SW480 (cell line): ENCODE results near the gene RPH3AL.
"Not testable (repeated sequence)": the region's sequence is repeated elsewhere in the genome, so short reads cannot be mapped to it uniquely, and the experiment has no call there.

Experiments
- DNase-seq: peaks from one replicate; pipeline ENCODE4 v3.0.0-alpha.2; 2016; ENCODE audit warnings: low spot score

Gene RPH3AL

DNA sequence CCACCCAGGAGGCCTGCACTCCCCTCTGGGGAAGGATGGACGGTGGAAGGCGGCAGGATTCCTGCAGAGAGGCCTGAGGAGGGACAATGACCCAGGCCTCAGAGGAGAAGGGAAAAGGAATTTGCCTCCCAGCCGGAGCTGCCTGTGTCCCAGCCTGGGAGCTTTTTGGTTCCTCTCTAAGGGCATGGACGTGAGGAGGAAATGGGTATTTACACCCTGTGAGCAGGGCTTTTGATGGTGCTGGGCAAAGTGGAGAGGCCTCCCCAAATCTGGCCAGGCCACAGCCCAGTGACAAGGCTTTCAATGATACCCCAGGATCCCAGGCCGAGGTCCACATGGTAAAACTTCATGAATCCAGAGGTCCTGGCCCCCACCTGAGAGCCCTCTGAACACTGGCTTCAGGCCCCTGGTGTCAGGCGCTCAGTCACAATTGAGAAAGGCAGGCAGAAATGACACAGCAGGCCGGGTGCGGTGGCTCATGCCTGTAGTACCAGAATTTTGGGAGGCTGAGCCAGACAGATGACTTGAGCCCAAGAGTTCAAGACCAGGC is 115.1 kb downstream of the RPH3AL start:
- DNase-seq: no peak

DNA sequence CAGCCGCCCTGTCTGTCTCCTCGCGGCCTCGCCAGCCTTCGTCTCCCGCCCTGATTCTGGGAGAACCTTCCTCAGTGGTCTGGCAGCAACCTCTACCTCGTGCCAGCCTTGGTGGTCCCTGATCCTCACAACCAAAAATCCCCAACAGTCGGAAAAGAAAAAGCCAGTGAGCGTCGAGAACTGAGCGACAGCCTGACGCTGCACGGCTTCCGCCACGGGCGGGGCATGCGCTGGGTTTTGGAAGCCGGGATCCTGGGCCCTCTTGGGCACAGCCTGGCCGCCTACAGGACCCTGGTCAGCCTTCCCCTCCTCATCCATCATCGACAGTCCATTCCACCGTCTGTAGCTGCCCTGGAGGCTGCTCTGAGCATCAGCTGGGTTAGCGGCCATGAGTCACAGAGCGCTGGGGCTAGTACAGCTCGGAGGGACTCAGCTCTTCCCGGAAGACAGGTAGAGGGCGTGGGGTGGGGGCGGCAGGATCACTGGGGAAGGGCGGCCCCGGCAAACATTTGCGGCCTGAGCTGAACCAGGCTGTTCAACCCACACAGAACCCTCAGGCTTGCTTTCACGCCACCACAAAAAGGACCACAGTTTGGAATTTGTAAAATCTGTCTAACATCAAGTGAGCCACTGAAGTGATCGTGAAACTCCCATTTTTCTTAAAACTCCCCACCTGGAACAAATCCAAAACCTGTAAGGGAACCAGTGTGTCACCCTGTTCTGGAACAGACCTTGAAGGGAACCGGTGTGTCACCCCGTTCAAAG is 115.8 kb downstream of the RPH3AL start:
- DNase-seq: peak; percentile 76

DNA sequence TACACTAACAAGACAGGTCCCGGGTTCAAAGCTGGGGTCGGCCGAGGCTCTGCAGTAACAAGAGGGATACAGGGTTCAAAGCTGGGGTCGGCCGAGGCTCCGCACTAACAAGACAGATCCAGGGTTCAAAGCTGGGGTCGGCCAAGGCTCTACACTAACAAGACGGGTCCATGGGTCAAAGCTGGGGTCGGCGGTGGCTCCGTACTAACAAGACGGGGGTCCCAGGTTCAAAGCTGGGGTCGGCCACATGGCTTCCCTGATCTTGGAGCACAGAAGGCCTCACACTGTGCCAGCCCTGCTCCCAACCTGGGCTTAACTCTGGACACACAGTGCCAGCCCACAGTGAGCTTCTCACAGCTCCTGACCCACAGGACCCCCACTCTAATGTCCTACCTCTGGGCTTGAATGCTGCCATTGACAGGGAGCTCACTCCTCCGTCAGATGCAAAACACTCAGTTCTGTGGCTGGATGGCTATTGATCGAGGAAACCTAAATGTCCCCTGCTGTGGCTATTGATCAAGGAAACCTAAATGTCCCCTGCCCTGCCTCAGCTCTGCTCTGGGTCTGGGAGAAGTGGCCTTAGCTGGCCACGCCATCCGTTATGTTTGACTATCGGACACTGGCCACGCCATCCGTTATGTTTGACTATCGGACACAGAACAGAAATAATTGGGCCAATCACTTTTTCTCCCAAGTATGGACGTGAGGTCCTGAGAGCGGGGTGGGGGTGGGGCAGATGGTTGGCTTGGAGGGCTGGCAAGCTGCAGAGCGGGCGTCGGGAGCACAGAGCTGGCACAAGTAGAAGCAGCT is 116.6 kb downstream of the RPH3AL start:
- DNase-seq: no peak

DNA sequence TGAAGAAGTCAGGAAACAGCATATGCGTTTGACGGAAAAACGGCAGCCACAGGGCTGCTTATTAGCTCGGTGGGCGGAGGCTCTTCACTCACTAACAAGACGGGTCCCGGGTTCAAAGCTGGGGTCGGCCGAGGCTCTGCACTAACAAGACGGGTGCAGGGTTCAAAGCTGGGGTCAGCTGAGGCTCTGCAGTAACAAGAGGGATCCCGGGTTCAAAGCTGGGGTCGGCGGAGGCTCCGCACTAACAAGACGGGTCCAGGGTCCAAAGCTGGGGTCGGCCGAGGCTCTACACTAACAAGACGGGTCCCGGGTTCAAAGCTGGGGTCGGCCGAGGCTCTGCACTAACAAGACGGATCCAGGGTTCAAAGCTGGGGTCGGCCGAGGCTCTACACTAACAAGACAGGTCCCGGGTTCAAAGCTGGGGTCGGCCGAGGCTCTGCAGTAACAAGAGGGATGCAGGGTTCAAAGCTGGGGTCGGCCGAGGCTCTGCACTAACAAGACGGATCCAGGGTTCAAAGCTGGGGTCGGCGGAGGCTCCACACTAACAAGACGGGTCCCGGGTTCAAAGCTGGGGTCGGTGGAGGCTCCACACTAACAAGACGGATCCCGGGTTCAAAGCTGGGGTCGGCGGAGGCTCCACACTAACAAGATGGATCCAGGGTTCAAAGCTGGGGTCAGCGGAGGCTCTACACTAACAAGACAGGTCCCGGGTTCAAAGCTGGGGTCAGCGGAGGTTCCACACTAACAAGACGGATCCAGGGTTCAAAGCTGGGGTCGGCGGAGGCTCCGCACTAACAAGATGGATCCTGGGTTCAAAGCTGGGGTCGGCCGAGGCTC is 117.4 kb downstream of the RPH3AL start:
- DNase-seq: not testable (repeated sequence)

DNA sequence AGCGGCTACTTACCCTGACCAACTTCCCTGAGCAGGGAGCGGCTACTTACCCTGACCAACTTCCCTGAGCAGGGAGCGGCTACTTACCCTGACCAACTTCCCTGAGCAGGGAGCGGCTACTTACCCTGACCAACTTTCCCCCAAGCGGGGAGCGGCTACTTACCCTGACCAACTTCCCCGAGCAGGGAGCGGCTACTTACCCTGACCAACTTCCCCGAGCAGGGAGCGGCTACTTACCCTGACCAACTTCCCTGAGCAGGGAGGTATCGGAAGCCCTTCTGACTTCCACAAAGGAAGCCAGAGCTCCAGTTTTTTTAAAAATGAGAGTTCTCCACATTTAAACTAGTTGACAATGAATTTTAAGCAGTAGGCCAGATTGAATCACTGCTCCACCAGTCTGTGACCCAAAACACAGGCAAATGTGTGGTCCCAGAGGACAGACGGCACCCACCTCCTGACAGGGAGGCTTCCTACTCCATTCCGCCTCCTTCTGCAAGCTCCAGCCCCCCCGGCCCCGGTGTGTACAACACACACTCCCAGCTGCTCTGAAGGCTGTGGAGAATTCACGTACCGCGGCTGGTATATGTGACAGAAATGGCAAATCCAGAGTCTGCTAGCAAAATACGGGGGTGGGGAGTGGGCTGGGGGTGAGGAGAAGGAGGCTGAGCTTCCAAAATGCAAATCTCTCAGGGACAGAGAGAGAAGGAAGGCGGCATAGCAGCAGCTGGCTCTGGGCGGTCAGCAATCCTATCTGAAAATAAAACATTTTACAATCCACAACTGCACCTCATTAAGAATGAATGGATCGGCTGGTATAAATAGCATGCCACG is 118.2 kb downstream of the RPH3AL start:
- DNase-seq: not testable (repeated sequence)

DNA sequence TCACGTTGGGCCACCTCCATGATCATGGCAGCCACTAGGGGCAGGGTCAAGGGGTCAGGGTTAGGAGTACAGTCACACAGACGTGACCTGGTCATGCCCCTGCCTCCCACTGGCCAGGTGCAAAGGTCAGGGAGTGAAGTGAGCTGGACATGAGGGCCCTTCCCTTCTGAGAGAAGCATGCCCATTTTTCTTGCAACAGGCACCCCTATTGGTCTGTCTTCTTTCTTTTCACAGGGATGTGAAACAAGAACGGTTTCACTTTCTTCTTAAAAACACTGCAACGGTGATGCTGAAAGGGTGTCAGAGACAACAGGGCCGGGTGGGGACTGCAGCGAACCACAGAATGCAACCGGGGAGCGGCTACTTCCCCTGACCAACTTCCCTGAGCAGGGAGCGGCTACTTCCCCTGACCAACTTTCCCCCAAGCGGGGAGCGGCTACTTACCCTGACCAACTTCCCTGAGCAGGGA is 119.1 kb downstream of the RPH3AL start:
- DNase-seq: no peak

DNA sequence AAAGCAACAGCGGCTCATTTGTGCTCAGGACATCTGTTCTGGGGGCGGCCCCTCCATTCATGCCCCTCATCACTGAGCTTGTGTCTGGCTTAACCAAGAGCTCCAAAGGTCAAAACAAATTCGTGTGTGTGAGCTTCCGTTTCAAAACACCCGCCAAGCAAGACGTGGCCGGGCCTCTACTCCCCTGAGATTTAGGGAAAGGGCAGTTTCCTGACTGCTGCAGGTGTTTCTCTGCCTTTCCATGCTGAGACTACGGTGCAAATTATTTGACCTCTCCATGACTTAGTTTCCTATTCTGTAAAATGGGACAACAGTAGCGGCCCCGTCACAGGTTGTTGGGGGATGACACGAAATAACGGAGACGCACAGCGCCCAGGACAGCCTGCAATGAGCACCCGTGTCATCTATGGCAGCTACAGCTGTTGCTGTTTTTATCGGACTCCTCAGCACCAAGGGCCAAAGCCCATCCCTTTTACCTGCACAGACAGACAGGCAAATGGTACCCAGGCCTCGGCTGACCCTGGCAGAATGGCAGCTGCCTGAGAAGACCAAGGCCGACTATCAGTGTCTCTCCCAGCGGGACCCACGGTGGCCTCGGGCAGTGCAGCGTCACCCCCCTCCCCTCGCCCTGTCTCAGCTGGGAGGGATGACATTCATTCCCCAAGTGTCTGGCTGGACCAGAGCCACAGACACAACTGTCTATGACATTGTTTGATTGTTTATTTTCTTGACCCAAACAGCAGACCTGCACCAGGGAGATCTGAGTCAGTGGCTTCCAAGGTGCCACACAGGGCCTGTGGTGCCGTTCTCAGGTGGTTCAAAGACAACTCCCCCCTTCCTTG is 120.4 kb downstream of the RPH3AL start:
- no peak for DNase-seq

DNA sequence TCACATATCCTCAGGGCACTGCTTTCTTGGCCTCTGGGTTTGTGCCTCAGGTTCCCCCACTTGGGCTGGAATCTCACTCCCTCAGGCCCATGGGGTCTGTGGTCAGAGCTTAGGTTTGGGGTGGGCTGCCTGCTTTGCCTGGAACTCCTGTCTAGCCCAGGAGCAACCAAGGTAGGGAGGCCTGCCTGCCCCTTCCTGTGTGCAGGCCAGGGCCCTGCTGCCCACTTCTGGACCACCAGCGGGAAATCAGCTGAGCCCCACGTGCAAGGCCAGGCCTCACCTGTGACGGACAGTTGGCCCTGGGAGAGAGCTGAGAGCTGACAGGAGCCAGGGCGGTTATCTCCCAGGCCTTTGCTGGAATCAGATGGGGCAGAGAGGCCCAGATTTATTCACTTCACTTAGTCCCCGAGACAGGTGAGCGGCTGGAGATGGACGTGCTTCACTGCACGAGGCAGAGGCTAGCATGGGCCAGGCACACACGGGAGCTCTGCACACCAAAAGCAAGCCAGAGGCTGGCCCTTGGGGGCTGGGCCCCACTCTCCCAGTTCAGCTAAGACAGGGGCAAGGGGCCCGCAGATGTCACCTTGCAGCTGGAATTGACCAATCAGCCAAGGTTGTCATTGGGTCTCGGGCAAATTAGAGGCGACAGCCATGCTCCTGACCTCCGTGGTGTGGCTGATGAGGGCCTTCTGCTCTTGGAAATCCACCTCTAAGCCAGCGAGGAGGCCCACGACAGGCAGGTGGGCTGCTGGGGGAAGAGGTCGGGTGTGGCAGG is 121.2 kb downstream of the RPH3AL start:
- DNase-seq: no peak

DNA sequence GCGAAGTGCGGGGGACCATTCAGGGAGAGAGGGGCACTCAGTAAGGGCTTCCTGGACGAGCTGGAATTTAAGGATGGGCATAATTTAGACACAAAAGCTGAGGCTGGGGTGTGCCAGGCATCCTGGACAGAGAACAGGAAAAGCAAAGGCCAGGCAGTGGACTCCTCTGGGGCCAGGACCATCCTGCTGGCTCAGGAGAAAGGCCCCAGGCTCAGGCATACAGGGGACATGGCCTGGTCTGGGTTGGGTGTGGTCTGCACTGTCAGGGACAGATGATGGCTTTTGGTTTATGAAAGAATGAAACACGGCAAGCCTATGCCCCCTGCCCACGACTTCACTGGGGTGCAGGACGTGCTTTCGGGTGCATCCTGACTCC is 122.2 kb downstream of the RPH3AL start:
- no peak for DNase-seq

DNA sequence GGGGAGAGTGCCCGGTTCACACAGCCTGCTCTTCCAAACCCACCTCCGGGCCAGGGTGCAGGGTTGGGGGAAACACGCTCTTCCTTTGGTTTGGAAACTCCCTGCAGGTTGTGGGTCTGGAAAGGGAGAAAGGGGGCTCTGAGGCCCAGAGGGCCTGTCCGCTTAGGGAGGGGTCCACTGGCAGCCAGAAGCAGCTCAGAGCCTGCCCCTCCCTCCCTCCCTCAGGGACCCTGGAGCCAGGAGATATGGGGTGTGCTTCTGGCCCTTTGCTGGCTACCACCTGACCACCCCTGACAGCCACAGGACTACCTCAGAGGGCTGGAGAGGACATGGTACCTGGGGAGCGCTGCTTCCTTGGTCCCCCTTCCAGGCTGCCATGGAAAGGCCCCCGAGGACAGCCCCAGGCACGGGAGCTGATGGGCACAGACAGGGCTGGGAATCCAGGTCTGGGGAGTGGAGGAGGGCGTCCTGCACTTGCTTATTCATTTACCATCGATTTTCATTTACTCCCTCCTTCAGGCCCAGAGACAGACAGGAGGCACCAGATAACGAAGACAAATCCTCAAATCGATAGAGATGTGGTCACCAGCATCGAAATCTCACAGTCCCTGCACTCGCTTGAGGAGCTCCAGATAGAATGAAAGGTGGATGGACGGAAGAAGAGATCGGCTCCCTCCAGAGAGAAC is 122.8 kb downstream of the RPH3AL start:
- DNase-seq: no peak

DNA sequence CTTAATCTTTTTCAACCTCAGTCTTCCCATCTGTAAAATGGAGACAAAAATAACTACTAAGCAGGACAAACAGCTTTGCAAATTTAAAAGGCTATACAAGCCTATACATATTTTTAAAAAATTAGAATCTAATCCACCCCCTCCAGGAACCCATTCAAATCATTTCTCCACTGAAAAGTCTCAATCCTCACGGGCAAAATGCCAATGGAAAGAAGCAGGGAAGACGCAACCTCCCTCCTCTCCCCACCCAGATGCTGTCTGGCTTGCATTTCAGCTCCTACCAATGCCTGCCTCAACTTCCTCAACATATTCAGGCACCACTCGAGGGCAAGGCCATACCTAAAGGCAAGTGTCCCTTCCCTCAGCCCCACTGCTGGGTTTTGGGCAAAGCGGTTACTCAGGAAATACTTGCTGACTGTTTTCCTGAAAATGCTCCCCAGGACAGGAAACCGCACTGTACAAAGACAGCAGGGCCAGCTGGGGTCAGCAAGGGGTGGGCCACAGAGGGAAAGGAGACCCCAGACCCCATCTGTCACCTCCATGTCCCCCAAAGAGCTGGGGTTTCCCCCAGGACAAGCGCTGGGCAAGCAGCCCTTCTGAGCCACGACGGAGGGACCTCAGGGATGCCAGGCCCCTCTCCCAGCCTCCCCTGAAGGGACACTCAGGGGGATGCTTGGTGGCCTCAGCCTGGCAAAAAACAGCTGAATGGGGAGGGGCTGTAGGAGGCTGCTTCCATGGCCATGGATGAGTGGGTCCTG is 123.5 kb downstream of the RPH3AL start:
- DNase-seq: no peak

DNA sequence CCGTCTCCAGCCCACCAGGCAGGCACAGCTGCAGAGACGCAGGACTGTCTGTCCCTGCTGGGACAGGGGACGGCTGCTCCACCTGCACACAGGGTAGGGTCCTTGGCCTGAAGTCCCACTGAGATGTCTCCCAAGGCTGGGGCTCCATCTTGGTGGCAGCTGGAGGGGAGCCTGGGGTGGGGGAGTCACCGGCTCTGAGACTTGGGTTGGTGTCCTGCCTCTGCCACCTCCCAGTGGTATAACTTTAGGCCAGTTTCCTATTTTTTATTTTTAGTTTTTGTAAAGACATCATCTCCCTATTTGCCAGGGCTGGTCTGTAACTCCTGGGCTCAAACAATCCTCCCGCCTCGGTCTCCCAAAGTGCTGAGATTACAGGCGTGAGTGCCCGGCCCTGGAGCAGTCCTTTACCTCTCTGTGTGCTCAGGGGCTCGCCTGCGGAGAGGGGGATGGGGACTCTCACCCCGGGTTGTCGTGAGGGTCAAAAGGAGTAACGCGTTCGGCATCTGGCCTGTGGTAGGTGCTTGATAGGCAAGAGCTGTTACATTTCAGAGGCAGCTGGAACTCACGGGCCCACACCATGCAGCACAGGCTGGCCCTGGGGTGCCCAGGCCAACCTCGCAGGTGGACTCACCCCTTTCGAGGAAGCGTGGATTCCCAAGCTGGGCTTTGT is 124.5 kb downstream of the RPH3AL start:
- no peak for DNase-seq

DNA sequence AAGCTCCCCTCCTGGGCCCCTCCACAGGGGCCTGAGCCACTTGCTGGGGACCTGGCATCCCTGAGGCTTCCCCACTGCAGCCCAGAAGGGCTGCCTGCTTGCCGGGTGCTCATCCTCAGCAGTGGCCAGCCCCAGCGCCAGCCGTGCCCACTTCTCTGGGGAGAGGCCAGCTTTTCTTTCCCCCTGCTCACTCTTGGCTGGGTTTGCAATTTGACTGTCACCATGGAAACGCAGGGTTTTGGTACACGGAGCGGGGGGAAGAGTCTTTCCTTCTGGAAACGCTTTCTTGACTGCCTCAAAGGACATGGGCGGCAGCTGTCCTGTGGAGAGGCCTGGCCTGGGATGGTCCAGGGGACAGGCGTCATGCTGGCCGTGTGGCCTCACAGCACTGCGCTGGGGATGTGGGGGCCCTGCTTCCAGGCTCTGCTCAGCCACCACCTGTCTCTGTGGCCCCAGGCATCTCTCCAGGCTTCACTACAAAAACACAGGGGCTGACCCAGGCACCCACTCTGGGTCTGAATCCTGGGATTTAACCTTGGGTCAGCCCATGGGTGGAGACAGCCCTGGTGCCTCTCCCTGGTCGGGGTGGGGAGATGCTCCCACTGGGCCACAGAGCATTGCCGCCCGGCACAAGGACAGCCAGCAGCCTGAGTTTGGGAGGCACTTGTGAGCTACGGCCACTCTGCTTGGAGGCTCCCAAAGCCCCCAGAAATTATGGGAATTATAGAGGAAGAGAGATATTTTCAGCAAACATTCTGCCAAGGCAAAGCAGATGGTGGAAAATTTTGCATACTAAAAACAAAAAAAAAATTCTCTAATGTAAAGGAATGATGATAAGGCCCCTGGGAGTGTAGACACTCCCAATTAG is 125.3 kb downstream of the RPH3AL start:
- DNase-seq: no peak

DNA sequence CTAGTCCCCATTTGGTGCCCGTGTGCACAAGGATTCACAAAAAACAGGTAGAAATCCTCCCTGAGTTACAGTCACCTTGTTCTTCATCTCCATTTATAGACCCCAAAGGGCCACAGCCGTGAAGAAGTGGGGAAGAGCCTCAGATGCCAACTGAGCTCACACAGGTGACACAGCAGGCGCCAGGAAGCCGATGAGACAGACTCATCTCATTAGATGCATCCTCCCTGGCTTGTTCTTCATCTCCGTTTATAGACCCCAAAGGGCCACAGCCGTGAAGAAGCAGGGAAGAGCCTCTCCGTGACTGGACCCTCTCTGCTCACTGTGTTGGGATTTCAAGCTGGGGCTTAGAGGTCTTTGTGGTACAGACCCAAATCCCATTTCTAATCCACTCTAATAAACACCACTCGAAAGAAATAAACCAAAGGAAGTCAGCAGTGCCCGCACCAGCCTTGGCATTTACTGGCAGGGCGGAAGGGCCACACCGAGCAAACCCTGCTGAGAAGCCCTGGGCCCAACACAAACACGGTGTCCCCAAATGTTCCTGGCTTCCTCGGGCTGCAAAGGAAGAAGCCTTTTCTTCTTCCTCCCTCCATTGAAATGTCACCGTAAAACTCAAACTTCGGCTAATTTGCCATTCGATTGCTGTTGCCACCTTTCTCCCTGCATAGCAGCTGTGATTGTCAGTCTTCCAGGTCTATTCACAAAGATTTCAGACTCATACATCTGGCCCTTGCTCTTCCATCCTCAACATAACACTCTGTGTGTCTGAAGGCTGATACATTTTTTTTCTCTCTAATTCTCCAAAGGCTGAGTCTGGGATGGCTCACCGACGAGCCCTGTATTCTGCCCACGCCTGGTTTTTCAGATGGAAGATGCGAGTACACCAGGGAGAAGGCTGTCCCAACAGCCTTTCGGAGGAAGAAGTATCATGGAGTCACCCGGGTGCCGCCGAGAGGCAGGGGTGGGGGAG is 126.2 kb downstream of the RPH3AL start:
- no peak for DNase-seq

DNA sequence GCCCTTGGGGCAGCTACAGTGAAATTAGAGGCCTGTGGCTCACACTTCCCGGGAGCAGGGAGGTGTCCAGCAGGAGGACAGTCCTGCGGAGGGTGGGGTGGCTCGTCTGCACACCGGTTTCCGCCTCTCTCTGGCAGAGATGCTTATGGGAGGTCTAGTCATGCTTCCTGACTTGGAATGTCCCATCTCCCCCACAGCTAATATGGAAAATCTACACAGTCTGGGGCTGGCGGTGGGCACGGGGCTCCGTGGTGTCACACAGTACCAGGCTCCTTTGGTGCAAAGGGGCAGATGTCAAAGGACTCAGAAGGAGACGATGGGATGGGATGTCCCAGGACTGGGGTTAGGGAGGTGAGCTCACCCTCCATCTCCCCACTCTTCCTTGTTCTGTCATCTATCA is 127.1 kb downstream of the RPH3AL start:
- no peak for DNase-seq
